DMS53 treated with DMSO at 0.1 percent for 48 hours (cell line): ENCODE measurements around the gene OR6A2.
"Not testable (repeated sequence)": the region's sequence is repeated elsewhere in the genome, so short reads cannot be mapped to it uniquely, and the experiment has no call there.

ENCODE experiments used
- DNase-seq: peaks from one replicate; lab custom pipeline; 2025; ENCODE audit not compliant: unreplicated experiment; lab: John Stamatoyannopoulos, UW

The OR6A2 gene

GRCh38 chr11:6799402-6799801 lies at the start of gene OR6A2:
TSS of gene OR6A2 (minus strand) at chr11:6799689. CDS start at chr11:6795708, 3,981 bp downstream.
- DNase-seq = no peak

- DNase-seq = no peak
These were observed 45.9 kb upstream of the OR6A2 start, which contains the start of gene OR10A5 for GRCh38 chr11:6845383-6845782. TSS of gene OR10A5 (plus strand) at chr11:6845683. CDS start at chr11:6845683, 0 bp downstream.

- DNase-seq = peak; percentile 84
These were observed 44.9 kb upstream of the OR6A2 start for GRCh38 chr11:6844356-6844755.

GRCh38 chr11:6843670-6844069 lies 44.2 kb upstream of the OR6A2 start:
- peak; percentile 37 for DNase-seq

- no peak for DNase-seq
These were observed 42.2 kb upstream of the OR6A2 start for GRCh38 chr11:6841694-6842093.

- DNase-seq = no peak
These were observed 34.5 kb upstream of the OR6A2 start for GRCh38 chr11:6834021-6834420.

- DNase-seq = no peak
These were observed 33.9 kb upstream of the OR6A2 start for GRCh38 chr11:6833356-6833755.

GRCh38 chr11:6828103-6828502 lies 28.6 kb upstream of the OR6A2 start:
- DNase-seq = peak; percentile 77

- DNase-seq = peak; percentile 76
These were observed 25.8 kb upstream of the OR6A2 start for GRCh38 chr11:6825231-6825744.

- DNase-seq = no peak
These were observed 24.8 kb upstream of the OR6A2 start for GRCh38 chr11:6824136-6824823.

GRCh38 chr11:6818967-6819366 lies 19.5 kb upstream of the OR6A2 start:
- no peak for DNase-seq

- DNase-seq = no peak
These were observed 18.2 kb upstream of the OR6A2 start for GRCh38 chr11:6817694-6818093.

- DNase-seq = no peak
These were observed 14.2 kb upstream of the OR6A2 start for GRCh38 chr11:6813656-6814055.

GRCh38 chr11:6812390-6813005 lies 13.0 kb upstream of the OR6A2 start:
- peak; percentile 58 for DNase-seq

- not testable (repeated sequence) for DNase-seq
These were observed 1.6 kb upstream of the OR6A2 start for GRCh38 chr11:6801075-6801474.

GRCh38 chr11:6794639-6795038 lies 4.8 kb downstream of the OR6A2 start:
- no peak for DNase-seq

GRCh38 chr11:6790546-6790945 lies 8.9 kb downstream of the OR6A2 start:
- no peak for DNase-seq

GRCh38 chr11:6782720-6783119 lies 16.8 kb downstream of the OR6A2 start, which contains the start of gene OR2AG1:
TSS of gene OR2AG1 (plus strand) at chr11:6783020. CDS start at chr11:6785038, 2,018 bp downstream.
- DNase-seq = no peak

GRCh38 chr11:6780829-6781228 lies 18.7 kb downstream of the OR6A2 start:
- DNase-seq = no peak

GRCh38 chr11:6778518-6778917 lies 21.0 kb downstream of the OR6A2 start:
- no peak for DNase-seq

GRCh38 chr11:6771926-6772893 lies 27.3 kb downstream of the OR6A2 start, which contains the start of gene OR2AG2:
TSS of gene OR2AG2 (minus strand) at chr11:6771976. CDS start at chr11:6768957, 3,019 bp downstream.
- no peak for DNase-seq
